Left kidney (tissue), 2 donors: ENCODE data around the gene COL5A1. TPM values are rescaled to one million over a fixed set of nuclear protein-coding genes. Genes with fewer than 3 reads are reported as not detected.
"Not testable (repeated sequence)": the region's sequence is repeated elsewhere in the genome, so short reads cannot be mapped to it uniquely, and the experiment has no call there.

Experiments used
- DNase-seq: peaks from one replicate; pipeline ENCODE4 v3.0.0-alpha.2; 2013
- polyA plus RNA-seq: library from polyadenylated mRNA; unstranded; fragments of 120-200 nt; gene quantifications from one replicate; pipeline ENCODE4 v1.2.1, GENCODE V29; 2013; ENCODE audit not compliant: insufficient read length

Gene COL5A1
- polyA plus RNA-seq, 1 donor, result 77.3 TPM

DNA sequence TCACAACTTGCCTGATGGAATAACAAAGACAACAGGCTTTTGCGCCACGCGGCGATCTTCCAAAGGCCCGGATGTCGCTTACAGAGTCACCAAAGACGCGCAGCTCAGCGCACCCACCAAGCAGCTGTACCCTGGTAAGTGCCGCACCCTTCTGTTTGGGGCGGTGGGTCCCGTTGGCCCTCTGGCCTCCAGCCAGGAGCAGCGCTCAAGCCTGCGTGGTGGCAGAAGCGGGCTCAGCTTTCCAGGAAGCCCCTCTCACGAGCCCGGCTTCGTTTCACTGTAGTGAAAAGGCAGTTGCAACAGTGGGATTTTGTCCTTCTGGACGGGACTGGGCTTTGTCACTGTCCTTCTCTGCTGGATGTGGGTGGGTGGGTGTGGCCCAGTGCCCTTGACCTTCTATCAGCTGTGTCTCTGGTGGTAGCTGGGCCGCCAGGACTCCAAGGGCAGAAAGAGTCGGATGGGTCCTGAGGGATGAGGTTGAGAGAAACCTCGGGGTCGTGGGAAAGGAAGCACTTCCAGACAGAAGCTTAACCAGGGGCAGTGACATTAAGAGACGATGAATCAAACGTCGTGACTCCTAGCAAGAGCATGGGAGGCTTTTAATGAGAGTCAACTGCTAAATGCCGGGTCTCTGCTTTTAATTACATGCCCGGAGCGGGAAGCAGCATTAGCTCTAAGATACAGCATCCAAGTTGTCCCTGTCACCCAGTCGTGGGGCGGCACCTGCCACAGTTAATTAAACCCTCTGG lies 49.5 kb downstream of the COL5A1 start:
- DNase-seq, result no peak

DNA sequence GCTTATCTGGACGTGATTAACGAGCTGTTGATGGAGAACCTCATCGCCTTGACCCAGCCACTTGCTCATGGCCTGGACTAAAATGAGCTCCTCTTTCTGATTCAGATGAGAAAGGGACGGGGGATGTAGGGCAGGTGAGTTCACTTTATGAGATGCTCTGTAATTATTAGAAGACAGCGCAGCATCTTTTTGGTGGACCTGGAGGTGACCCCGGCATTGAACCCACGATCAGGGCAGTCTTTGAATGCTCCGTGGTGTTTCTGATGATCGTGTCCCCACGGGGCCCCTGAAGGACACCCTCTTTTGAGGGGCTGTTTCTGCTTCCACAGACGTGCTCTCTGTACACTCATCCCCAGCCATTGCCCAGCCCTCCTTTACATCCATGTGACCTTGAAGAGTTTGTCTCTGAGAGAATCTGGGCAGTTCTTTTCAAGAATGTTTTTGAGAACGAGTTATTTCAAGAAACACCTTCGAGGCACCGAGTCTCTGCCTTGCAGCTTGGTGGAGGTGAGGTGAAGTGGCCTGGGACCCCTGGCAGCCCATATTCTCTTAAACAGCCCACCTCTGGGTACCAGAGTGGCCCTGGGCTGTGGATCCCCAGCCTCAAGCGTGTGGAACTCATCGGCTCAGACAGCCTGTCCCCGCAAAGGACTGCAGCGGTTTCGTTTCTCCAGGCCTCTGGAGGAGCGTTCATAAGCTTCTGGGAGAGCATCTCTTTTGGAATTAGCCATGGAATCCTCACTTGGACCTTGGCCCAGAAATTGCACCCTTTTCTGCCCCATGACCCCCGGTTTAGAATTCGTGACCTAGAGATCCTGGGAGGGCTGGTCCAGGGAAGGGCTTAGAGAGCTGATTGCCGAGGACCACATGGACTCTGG lies 50.3 kb downstream of the COL5A1 start:
- DNase-seq, result no peak

DNA sequence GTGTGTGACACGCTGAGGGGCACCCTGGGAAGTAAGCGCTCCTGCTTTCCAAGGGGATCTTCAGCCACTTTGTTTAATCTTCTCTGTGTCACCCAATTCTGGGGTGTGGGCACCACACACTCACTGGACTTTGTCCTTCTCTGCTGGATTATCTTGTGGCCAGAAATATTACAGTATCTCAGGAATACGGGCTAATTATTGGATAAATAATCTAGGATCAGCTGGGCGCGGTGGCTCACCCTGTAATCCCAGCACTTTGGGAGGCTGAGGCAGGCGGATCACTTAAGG lies 50.9 kb downstream of the COL5A1 start:
- no peak for DNase-seq

DNA sequence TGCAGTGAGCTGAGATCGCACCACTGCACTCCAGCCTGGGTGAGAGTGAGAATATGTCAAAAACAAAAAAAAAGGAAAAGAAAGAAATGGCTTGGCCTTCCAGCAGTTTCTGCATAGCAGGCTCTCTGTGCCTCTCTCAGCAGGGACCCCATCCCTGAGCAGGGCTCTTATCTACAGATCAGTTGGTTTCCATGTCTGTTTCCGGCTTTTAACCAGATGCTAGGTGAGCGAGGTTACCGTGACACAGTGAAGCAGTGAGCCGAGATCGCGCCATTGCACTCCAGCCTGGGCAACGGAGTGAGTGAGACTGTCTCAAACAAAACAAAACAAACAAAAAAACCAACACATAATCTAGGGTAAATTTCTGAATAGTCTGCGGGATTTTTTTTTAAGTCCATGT lies 51.4 kb downstream of the COL5A1 start:
- DNase-seq, result no peak

DNA sequence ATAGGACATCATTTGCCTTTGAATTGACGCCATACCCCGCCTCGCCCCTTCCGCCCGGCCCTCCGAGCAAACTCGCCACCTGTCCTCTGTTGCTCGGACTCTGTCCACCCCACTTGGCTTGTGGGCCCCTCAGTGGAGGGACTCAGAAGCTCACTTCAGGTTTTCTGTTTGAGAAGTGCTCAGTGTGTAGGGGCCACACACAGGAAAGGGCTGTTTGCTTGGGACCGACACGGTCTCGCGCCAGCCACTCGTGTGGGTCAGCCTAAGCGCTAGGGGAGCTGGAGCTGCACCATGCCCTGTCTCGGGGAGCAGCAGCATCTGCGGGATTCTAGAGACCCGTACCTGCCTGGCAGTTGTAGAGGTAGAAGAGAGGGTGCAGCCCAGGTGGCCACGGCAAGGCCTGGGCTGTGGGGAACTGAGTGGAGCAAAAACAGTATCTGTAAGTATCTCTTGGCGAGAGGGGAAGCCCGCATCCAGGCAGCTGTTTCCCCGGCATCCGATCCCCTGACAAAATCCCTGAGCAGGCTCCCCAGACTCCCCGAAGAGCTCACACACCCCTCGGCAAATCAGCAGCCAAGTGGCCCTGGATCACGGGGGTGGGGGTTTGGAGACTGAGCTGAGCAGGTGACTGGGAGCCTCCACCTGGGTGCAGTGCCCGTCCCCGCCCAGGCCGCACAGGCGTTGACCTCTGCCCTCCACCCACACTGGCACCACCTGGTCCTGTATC lies 52.2 kb downstream of the COL5A1 start:
- DNase-seq, result no peak

DNA sequence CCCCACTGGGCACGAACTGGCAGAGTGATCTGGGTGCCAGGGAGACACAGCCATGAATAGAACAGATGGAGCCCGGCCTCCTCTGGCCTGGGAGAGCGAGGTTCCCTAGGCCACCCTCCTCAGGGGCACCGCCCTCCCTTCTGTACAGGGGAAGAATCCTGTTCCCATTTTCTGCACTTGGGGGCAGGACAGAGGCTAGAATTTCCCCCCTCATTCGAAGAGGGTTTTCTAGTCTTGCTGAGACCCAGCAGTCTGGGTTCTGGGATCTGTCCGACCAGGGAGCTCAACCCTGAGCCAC lies 52.7 kb downstream of the COL5A1 start:
- DNase-seq, result no peak

DNA sequence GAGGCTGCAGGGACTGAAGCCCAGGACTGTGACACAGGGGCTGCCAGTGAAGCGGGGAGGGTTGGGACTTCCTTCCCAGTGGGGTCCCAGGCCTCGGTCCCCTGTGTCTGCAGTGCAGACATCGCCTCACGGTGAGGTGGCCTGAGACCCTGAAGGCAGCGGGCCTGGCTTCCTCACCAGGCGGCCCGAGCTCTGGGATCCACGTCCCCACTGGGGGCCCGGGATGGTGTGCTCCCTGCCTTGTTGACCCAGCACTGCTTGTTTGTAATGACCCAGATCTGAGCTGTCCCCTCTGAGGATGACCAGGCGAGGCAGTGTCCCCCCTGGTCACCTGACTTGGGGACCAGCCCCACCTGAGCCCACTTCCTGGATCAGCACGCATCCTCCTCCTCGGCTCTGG lies 53.1 kb downstream of the COL5A1 start:
- no peak for DNase-seq

DNA sequence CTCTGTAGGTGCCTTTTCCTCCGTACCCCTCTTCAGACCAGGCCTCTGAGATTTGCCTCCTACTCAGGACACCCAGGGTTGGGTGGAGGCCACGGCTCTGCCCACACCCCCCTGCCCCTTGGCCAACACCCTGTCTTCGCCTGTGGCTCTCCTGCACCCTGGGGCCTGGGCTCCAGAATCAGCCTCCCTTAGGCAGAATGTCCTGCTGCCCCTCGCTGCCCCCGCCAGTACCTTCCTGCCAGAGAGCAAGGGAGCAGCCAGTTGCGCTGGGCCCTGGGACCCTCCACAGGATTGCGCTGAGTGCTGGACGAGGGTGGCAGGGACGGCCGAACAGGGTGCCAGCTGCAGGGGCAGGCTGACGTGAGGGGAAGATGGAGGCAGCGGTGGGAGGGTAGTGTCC lies 53.5 kb downstream of the COL5A1 start:
- DNase-seq, result no peak

DNA sequence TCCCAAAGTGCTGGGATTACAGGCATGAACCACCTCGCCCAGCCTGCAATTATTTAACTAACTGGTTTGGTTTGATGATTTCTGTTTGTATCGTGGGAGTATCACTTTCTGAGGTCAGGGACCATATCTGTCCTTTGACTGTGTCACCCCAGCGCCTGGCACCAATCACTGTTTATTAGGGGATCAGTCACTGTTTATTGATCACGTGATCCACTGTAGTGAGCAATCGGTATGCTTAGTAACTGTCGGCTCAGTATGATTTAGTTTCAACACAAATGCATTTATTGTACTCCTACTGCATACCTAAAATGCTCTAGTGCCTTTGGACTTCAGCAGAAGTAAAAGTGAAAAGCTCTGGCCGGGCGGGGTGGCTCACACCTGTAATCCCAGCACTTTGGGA lies 54.8 kb downstream of the COL5A1 start:
- no peak for DNase-seq

DNA sequence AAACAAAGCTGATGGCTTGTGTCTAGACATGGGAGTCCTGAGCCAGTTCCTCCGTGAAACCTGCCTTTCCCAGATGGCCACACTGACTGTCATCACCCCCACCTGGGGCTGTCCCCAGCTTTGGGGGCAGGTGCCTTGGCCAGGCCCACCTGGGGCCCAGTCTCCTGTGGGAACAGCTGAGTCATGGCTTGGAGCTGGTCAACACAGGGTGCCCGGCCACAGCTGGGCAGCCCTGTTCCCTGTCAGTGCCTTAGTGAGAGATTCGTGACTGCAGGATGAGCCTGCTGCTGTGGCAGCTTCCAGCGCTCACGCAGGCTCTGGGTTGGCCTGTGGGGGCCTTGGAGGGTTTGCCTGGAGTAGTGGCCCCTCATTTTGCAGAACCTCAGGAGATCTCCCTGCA lies 56.5 kb downstream of the COL5A1 start:
- DNase-seq, result no peak

DNA sequence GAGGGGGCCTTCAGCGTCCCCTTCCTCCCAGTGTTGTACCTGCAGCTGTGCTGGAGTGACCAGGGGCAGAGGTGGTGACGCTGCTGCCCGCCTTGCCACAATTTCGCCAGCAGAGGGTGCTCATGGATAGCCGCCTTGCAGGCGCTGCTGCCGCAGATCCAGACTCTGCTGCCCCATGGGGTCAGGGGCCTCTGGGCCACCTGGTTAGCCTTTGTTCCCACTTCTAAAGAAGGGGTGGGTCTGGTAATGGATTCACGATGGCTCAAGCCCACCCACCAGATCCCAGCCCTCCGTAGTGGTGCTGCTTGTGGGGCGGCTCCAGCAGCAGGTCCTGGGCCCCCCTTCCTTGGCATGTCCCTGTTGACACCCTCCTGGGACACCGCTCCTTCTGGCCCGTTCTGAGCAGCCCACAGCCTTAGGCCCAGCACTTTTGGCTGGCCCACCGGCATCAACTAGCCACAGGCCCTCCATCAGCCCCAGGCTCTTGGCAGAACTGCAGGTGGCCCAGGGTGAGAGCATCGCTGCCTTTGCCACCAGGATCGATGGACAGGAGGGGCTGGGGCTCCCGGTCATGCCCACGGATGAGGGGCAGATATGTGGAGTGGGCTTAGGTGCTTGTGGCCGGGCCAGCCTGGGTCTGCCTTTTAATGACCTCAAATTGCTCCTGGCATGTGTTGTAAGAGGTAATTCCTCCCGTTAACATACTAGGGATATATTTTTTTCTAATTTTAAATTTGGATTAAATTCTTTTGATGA lies 57.2 kb downstream of the COL5A1 start:
- peak; percentile 48 for DNase-seq

DNA sequence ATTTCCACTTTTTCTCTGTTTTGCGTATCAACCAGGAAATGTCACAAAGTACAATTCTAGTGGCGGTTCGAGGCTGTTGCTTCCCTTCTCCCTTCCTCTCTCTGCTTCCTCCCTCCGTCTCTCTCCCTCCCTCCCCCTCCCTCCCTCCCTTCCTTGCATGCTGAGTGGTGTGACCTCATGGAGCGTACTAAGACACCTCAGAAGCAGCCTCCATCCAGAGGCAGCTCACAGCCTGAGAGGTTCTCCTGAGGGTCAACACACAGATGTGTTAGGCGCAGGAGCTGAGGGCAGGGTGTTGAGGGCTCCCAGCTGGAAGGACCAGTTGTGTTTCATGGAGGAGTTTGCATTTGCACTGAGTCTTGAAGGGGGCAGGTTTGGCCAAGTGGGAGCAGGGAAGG lies 57.7 kb downstream of the COL5A1 start:
- DNase-seq, result no peak

DNA sequence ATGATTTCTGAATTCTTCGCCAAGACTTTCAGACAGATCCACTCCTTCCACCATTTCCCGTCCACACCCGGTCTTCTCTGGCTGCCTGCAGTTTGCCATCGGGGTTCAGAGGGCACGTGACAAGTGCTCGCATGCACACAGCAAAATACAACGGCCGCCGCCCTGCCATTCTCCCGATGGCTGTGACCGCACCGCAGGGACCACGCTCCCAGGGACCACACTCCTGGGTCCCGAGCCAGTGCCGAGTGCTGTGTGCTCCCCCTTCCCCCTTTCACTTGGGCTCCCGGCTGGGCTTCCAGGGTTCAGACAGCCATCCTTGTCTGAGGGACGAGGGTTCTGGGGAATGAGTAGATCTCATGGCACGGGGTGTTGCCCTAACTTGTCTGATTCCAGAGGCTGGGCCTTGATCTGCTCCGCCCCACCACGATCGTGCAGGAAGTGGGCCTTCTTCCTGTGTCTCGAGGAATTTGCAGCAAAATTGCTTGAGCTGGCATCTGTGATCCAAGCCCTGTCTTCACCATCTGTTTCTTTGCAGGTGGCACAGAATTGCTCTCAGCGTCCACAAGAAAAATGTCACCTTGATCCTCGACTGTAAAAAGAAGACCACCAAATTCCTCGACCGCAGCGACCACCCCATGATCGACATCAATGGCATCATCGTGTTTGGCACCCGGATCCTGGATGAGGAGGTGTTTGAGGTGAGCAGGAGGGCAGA lies 59.2 kb downstream of the COL5A1 start:
- no peak for DNase-seq

DNA sequence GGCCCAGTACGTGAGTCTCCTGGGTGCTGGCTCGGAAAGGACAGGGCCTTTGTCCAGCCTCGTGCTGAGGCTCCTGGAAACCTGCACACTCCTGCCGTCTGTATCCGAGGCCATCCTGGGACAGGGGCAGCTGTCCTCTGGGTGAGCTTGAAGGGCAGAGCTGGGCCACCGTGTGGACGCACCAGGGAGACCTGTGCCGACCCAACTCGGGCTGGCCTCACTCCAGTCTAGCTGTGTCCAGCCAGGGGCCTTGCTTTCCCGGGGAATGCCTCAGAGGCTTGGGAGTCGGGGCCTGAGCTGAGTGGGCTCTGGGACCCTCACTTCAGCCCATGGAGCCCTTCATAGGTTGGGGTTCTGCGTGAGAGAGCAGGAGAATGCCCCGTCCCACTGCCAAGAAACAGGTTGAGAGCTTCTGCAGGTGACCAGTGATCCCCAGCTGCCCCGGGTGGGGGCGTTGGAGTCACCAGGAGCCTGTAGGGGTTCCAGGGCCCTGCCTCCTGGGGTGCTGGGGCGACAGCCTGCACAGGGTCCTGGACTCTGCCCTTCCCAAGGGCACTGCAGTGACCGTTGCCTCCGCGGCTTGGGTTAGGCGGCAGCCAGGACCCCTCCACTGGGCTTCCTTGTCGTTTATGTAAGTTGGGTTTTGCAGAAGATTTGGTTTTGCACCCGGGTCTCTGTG lies 60.1 kb downstream of the COL5A1 start:
- DNase-seq, result no peak

DNA sequence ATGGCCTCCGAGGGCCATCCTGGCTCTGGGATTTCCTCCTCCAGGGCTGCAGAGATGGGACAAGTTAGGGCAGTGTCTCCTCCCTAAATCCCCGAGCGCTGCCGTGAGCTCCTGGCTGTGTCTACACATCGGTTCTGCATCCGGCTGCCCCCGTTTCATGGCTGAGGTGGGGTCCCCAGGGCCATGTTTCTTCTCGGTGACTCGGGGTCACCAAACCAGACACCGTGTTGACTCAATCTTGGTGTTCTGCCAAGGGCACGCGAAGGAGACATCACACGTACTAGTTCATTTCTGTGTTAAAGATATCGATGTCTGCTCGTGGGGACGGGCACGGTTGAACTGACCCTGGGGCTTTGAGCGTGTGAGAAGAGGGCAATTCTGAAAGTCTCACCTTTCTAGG lies 60.7 kb downstream of the COL5A1 start:
- DNase-seq, result no peak

DNA sequence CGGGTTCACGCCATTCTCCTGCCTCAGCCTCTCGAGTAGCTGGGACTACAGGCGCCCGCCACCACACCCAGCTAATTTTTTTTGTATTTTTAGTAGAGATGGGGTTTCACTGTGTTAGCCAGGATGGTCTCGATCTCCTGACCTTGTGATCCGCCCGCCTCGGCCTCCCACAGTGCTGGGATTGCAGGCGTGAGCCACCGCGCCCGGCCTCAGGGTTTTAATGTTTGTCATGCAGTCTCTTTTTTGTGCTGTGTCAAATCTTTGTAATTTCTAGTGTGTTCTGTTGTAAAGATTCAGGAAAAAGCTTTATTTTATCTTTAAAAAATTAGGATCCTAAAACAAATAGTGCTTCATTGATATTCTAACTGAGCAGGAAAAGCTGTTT lies 62.1 kb downstream of the COL5A1 start:
- DNase-seq, result not testable (repeated sequence)

DNA sequence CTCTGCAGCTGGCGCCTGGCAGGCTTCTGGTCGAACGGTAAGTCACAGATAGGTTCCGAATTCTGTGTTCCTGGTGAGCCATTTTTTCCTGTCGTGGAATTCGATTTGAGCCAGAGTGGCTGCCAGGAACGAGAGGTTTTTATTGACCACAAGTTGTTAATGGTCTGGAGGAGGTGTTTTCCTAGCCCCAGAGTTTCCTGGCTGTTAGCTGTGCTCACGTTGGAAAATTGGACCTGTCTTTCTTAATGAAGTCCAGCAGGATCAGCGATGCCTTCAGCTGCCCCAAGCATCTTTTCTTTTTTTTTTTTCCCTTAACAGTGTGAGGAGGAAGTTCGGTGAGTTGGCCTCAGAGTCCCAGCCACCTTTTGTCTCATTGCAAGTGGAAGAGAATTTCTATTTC lies 62.9 kb downstream of the COL5A1 start:
- no peak for DNase-seq

DNA sequence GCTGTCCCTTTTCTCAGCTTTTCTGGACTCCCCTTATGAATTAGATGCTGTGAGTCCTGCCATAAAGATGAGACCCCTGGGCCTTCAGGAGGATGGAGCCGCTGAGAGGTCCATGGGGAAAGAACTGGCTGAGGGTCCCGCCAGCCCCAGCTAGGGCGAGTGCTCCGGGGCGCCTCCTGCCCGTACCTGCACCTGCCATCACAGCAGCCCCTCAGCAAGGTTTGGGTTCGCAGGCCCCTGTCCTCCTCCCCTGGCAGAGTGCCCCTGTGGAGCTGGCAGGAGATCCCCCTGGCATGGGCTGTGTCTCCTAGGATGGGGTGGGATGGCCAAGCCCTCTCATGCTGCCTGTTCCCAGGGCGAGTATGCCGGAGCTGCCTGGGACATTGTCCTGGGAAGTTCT lies 64.2 kb downstream of the COL5A1 start:
- no peak for DNase-seq

DNA sequence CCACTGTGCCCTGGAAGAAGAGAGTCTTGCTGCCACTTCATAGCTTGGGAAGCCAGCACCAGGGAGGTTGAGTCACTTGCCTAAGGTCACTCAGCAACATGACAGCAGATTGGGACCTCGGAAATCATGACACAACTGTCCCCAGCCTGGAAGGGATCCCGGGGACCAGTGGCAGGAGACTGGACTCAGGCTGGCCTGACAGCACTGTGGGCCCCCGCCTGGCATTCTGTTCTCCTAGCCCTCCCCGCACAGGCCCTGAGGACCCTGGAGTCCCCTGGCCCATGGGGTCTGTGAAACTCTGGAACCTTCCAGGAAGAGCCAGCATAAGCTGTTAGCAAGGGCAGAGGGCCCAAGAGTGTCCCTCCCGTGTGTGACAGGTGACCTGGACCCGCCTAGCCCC lies 64.9 kb downstream of the COL5A1 start:
- no peak for DNase-seq

DNA sequence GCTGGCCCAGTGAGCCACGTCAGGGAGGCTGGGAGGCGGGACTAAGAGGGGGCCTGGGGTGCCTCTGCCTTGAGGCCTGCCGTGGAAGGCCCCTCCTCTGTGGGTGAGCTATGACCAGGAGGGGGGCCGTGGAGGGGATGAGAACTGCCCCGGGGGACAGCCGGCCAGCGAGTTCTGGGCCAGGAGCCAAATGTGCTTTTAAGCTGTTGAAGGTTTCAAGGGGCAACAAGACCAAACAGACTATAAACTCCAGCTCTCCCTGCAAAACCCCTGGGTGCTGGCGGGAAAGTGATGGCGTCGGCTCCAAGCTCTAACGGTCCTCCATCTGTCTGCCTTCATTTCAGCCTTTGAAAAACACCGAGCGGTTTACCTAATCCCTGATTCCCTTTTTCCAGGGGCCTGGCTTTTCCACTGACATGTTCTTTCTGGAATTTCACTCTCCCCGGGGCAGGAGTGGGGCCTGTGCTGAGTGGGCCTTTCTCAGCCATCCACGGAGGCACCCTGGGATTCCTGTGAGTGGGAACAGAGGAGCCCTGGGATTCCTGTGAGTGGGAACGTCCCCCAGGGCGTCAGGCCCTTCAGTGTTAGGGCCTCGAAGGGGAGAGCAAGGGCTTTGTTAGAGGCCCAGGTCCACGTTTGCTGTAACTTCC lies 65.6 kb downstream of the COL5A1 start:
- peak; percentile 83 for DNase-seq
